Measurements from ENCODE around the gene KCNG4. TPM values are rescaled to one million over a fixed set of nuclear protein-coding genes. Genes with fewer than 3 reads are reported as not detected.

The KCNG4 gene
- total and polyA plus RNA-seq, 2 donors (not counting 3 experiments of a cell fraction or from before 2014, with no cell fraction given), result not detected

- ChIA-PET CTCF (interaction anchor here (1.1 kb wide), 1 partner anchor 20 kb away, joined by 3 read pairs; the partner anchor contains the start of gene TAF1C), POLR2A (no interaction called here)
- Histone ChIP-seq H3K27ac (ENCODE audit: insufficient read depth, low read depth, low read length) (no peak overlapping the region), H3K36me3 (ENCODE audit: control insufficient read depth in 2 of 2, extremely low read depth in 1 of 2, insufficient read depth in 2 of 2, low read length in 2 of 2) (no peaks in the 10 kb centered on the region), H3K9ac (replicated peaks; ENCODE audit: extremely low read depth, insufficient read depth, low read length) (no peak overlapping the region), H3K79me2 (ENCODE audit: control insufficient read depth, insufficient read depth, low read length) (no peaks in the 10 kb centered on the region), H2AFZ (ENCODE audit: low read depth, low read length) (no peak overlapping the region), H3K27me3 (ENCODE audit: control insufficient read depth in 2 of 2, insufficient read depth in 2 of 2, low read length in 2 of 2) (no peaks in the 10 kb centered on the region), H3K9me1 (replicated peaks; ENCODE audit: control insufficient read depth, extremely low read depth, insufficient read depth, low read length) (no peaks in the 10 kb centered on the region), H3K4me3 (replicated peaks in 1 of 3; ENCODE audit: insufficient read depth in 1 of 3, low read depth in 1 of 3, low read length in 3 of 3) (no peak overlapping the region), H4K20me1 (replicated peaks; ENCODE audit: control insufficient read depth, extremely low read depth, insufficient read depth, low read length) (no peaks in the 10 kb centered on the region), H3K9me3 (replicated peaks; ENCODE audit: control insufficient read depth, insufficient read depth, low read length) (no peaks in the 10 kb centered on the region), H3K4me1 (ENCODE audit: control insufficient read depth, extremely low read depth, insufficient read depth, low read length) (no peaks in the 10 kb centered on the region), H3K4me2 (ENCODE audit: insufficient read depth, low read length) (no peak overlapping the region)
- no TSS peak for BruUV-seq (replicated peaks)
- DNase-seq (ENCODE audit: low read depth, low spot score) (no peak), FAIRE-seq (no peak)
- intact Hi-C loops (cut with micrococcal nuclease) (no loop called here), dilution Hi-C loops (cut with MboI; ENCODE audit: extremely low pct_ligation_motif_present, low sequenced_read_pairs) (no loop called here)
- no peak for TF ChIP-seq FOS (IDR thresholded peaks at IDR 0.05; ENCODE audit: borderline replicate concordance, insufficient read depth, low read length)
- TF ChIP-seq POLR2A (IDR thresholded peaks at IDR 0.05; ENCODE audit: low read depth, low read length), result no peak
- TF ChIP-seq GATA2 (IDR thresholded peaks at IDR 0.05; ENCODE audit: insufficient read depth, insufficient read length, low read depth, low read length), result no peak
- no peak for TF ChIP-seq JUN (IDR thresholded peaks at IDR 0.05; ENCODE audit: borderline replicate concordance, insufficient read depth, insufficient read length, low read depth)
- TF ChIP-seq, protein P1, sequence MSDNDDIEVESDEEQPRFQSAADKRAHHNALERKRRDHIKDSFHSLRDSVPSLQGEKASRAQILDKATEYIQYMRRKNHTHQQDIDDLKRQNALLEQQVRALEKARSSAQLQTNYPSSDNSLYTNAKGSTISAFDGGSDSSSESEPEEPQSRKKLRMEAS (IDR thresholded peaks at IDR 0.05; ENCODE audit: insufficient read depth, insufficient read length), result no peak
- TF ChIP-seq EZH2 (IDR thresholded peaks at IDR 0.05; ENCODE audit: borderline replicate concordance, low read depth, low read length, severe bottlenecking), result no peak
- no peak for TF ChIP-seq MYC (IDR thresholded peaks at IDR 0.05; ENCODE audit: low read depth, low read length)
- TF ChIP-seq POLR2AphosphoS5 (IDR thresholded peaks at IDR 0.05; ENCODE audit: insufficient read depth, low read depth, low read length), result no peak
- TF ChIP-seq CTCF (IDR thresholded peaks at IDR 0.05; ENCODE audit: extremely low read depth in 1 of 2, insufficient read depth in 1 of 2, low read depth in 1 of 2, low read length in 2 of 2), result no peak
Measured at GRCh38 chr16:84207251-84207650, 32.6 kb downstream of the KCNG4 start.
